Transverse colon (tissue), 4 donors: ENCODE data around the gene ZNF333. TPM values are rescaled to one million over a fixed set of nuclear protein-coding genes. Genes with fewer than 3 reads are reported as not detected.

Source experiments
- DNase-seq: peaks from one replicate; pipeline ENCODE4 v3.0.0-alpha.2; 2019
- H3K27ac ChIP-seq, 4 donors: fragments of 200-600 bp; sonication (generic); 2 replicates each; pipeline ENCODE4 v1.5.1; 2016 to 2018; ENCODE audit warnings: inconsistent platforms in 4 of 4
- H3K27me3 ChIP-seq: fragments of 200-600 bp; sonication (generic); 2 replicates; pipeline ENCODE4 v1.5.1; 2017; ENCODE audit warnings: inconsistent platforms
- H3K36me3 ChIP-seq, 4 donors: fragments of 200-600 bp; sonication (generic); 2 replicates each; pipeline ENCODE4 v1.5.1; 2017 to 2019; ENCODE audit warnings: inconsistent platforms in 4 of 4
- H3K4me1 ChIP-seq, 4 donors: fragments of 200-600 bp; sonication (generic); 2 replicates each; pipeline ENCODE4 v1.5.1; 2017 to 2020; ENCODE audit warnings: inconsistent platforms in 4 of 4
- H3K4me3 ChIP-seq, 4 donors: fragments of 200-600 bp; sonication (generic); 1 replicate in 1 of 4; 2 replicates in 3 of 4; pipeline versions ENCODE4 v1.5.1 to v1.6.1; 2017 to 2019; ENCODE audit warnings: inconsistent platforms in 4 of 4
- H3K9me3 ChIP-seq, 2 donors: fragments of 200-600 bp; sonication (generic); 2 replicates each; pipeline ENCODE4 v1.5.1; 2017 to 2019; ENCODE audit warnings: inconsistent platforms in 2 of 2
- EP300 ChIP-seq: sonication (generic); formaldehyde crosslinking; IDR thresholded peaks from one replicate; pipeline ENCODE4 v1.6.1; 2017; ENCODE audit warnings: antibody characterized with exemption, low read depth
- POLR2A ChIP-seq: fragments of 450-650 bp; IDR thresholded peaks from one replicate; pipeline ENCODE4 v1.6.1; 2016; ENCODE audit warnings: antibody characterized with exemption, mild to moderate bottlenecking, moderate library complexity
- POLR2AphosphoS5 ChIP-seq, 3 donors: sonication (generic); formaldehyde crosslinking; IDR thresholded peaks; one replicate each; pipeline ENCODE4 v1.6.1; 2016; ENCODE audit warnings: antibody characterized with exemption in 3 of 3
- WGBS, 2 donors: methylation state at CpG; one replicate each; pipeline ENCODE4 v1.1.5; 2018; ENCODE audit warnings: low coverage in 1 of 2; 5-methylcytosine and 5-hydroxymethylcytosine counted together
- in situ Hi-C, 4 donors: fragments of 200-750 bp; cut with MboI; loops; one replicate each; pipeline versions ENCODE4 v1.15.0 to v1.15.1; 2017; ENCODE audit warnings: low sequenced_read_pairs in 3 of 4, low pct_ligation_motif_present in 1 of 4, low pct_unique_long_range_greater_than_20kb in 1 of 4
- intact Hi-C: fragments of 100-400 bp; cut with DNase I; formaldehyde crosslinking; loops from one replicate; pipeline ENCODE4 v1.15.1; 2023; ENCODE audit warnings: low total_unique reads
- total RNA-seq, 4 donors: library from RNA; depleted of rRNA; stranded (reverse); fragments of >200 nt; gene quantifications; one replicate each; pipeline ENCODE4 v1.1.0, GENCODE V29; 2016
- TF ChIP-seq, protein P1 (sequence below), 5 experiments: fragments of 200-600 bp in 3 of 5; fragments of 450-650 bp in 2 of 5; sonication (generic) in 3 of 5; IDR thresholded peaks; 1 replicate in 2 of 5; 2 replicates in 3 of 5; pipeline ENCODE4 v1.5.1; 2016 to 2017; ENCODE audit warnings: antibody characterized with exemption in 5 of 5, inconsistent platforms in 3 of 5, mild to moderate bottlenecking in 2 of 5, moderate library complexity in 1 of 5

ZNF333 gene
- total RNA-seq, 4 donors from 2014 or later, result 10.1 to 31.4 (median 16.1) TPM

DNA sequence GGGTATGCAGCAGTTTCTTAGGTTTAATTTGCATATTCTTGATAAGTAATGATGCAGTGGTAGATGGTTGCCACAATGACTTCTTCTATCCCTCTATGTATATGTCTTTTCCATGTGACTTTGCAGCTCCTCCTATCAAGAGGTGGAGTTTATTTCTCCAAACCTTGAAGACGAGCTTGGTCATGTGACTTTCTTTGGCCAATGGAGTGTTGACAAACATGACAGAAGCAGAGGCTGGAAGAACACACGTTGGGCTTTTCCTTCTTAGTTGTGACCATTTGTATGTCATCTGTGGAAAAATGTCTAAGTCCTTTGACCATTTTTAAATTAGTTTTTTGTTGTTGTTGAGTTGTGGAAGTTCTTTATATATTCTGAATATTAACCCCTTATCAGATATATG, 32.3 kb downstream of the ZNF333 start:
- Histone ChIP-seq H3K27me3 (no peaks in the 10 kb centered on the region), H3K9me3 (peaks cover 68 to 95% of the 10 kb centered on the region in 2 donors), H3K27ac (no peak overlapping the region), H3K4me1 (no peaks in the 10 kb centered on the region), H3K4me3 (no peak overlapping the region), H3K36me3 (peaks cover 6 to 53% (median 26%) of the 10 kb centered on the region in 4 donors)
- no peak for DNase-seq
- TF ChIP-seq EP300, result no peak
- TF ChIP-seq, protein P1, sequence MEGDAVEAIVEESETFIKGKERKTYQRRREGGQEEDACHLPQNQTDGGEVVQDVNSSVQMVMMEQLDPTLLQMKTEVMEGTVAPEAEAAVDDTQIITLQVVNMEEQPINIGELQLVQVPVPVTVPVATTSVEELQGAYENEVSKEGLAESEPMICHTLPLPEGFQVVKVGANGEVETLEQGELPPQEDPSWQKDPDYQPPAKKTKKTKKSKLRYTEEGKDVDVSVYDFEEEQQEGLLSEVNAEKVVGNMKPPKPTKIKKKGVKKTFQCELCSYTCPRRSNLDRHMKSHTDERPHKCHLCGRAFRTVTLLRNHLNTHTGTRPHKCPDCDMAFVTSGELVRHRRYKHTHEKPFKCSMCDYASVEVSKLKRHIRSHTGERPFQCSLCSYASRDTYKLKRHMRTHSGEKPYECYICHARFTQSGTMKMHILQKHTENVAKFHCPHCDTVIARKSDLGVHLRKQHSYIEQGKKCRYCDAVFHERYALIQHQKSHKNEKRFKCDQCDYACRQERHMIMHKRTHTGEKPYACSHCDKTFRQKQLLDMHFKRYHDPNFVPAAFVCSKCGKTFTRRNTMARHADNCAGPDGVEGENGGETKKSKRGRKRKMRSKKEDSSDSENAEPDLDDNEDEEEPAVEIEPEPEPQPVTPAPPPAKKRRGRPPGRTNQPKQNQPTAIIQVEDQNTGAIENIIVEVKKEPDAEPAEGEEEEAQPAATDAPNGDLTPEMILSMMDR (IDR thresholded peaks at IDR 0.05), result no peak
- no peak for TF ChIP-seq POLR2A
- no peak for TF ChIP-seq POLR2AphosphoS5 (IDR thresholded peaks at IDR 0.05)
- in situ Hi-C loops, result no loop called here
- intact Hi-C loops, result no loop called here
- WGBS, 2 donors, result 76 to 95% methylated on average over 2 of the region's 2 CpGs

DNA sequence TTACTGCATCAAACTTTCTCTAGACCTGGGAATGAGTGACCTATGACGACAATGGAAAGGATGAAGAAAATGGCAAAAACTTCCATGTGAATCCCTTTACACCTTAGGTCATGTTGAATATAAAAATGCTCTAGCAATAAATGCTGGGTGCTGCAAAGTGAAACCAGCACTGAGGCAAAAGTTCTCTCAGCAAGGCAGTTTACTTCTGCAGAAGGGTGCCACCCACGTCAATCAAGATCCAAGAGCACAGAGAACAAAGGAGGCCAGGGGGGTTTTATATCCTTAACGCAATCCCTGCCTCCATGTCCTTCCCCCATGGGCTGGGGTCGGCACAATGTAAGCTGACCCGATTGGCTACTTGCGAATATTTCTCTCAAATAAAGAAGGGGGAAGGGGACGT, 38.7 kb downstream of the ZNF333 start:
- intact Hi-C loops (no loop called here), in situ Hi-C loops (no loop called here)
- no peak overlapping the region for H3K27ac ChIP-seq
- H3K27me3 ChIP-seq, result no peaks in the 10 kb centered on the region
- H3K9me3 ChIP-seq, result peaks cover 16 to 37% of the 10 kb centered on the region in 2 donors
- no peaks in the 10 kb centered on the region for H3K36me3 ChIP-seq
- no peak overlapping the region for H3K4me3 ChIP-seq
- no peak for DNase-seq
- no peaks in the 10 kb centered on the region for H3K4me1 ChIP-seq
- WGBS, 2 donors, result 93 to 98% methylated on average over 6 to 7 of the region's 7 CpGs
- TF ChIP-seq POLR2AphosphoS5 (IDR thresholded peaks at IDR 0.05), result no peak
- TF ChIP-seq POLR2A, result no peak
- TF ChIP-seq EP300, result no peak
- TF ChIP-seq, protein P1 (IDR thresholded peaks at IDR 0.05), result no peak

DNA sequence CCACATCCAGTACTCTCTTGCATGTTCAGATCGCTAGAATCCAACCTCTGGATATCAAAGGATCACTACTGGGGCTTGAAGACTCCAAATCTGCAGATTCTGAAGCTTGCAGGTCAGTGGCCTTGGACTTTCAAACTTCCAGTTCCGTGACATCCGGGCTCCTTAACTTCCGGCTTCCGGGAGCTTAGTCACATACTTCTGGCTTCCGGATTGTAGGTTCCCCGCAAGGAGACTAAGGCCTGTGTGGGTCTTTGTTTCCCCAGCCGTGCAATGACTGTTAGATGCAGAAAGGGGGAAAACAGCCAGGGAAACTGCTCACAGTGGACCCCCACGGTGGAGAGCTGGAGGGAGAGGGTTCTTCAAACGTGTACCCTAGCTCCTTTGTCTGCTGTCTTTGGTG, 41.4 kb downstream of the ZNF333 start:
- intact Hi-C loops, result no loop called here
- TF ChIP-seq EP300 (no peak), POLR2AphosphoS5 (IDR thresholded peaks at IDR 0.05) (no peak), POLR2A (no peak)
- TF ChIP-seq, protein P1 (IDR thresholded peaks at IDR 0.05), result no peak

DNA sequence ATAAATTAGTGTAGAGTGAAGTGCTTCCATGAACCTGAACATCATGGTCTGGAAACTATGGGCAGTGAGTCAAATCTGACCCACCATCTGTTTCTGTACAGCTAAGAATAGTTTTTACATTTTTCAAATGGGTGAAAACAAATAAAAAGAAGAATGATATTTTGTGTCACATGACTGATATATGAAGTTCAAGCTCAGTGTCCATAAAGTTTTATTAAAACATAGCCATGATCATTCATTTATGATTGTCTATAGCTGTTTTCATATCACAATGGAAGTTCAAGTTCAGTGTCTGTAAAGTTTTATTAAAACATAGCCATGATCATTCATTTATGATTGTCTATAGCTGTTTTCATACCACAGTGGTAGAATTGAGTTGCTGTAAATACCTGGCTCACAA, 42.7 kb downstream of the ZNF333 start:
- intact Hi-C loops, result no loop called here
- no peaks in the 10 kb centered on the region for H3K36me3 ChIP-seq
- no peak for TF ChIP-seq POLR2AphosphoS5 (IDR thresholded peaks at IDR 0.05)
- TF ChIP-seq POLR2A, result no peak
- TF ChIP-seq EP300, result no peak
- TF ChIP-seq, protein P1 (IDR thresholded peaks at IDR 0.05), result no peak
- DNase-seq, result no peak
- H3K4me3 ChIP-seq, result no peak overlapping the region
- no peaks in the 10 kb centered on the region for H3K4me1 ChIP-seq
- H3K9me3 ChIP-seq, result peaks cover 3 to 4% of the 10 kb centered on the region in 2 donors
- no peak overlapping the region for H3K27ac ChIP-seq
- no peaks in the 10 kb centered on the region for H3K27me3 ChIP-seq
- in situ Hi-C loops, result no loop called here

More for the DNA sequence above, 41.4 kb downstream of the ZNF333 start:
- Histone ChIP-seq H3K4me3 (no peak overlapping the region), H3K4me1 (no peaks in the 10 kb centered on the region), H3K36me3 (no peaks in the 10 kb centered on the region), H3K9me3 (peaks cover 4 to 13% of the 10 kb centered on the region in 2 donors), H3K27me3 (no peaks in the 10 kb centered on the region), H3K27ac (no peak overlapping the region)
- DNase-seq, result no peak
- in situ Hi-C loops, result no loop called here
- WGBS, 2 donors, result 50 to 75% methylated on average over 2 to 10 of the region's 10 CpGs
